Daoy (cell line): ENCODE results near the gene SRP19. TPM values are rescaled to one million over a fixed set of nuclear protein-coding genes. Genes with fewer than 3 reads are reported as not detected.
A peak's percentile ranks its signal among the peaks of the same experiment; 100 is the strongest.
"Not testable (repeated sequence)": the region's sequence is repeated elsewhere in the genome, so short reads cannot be mapped to it uniquely, and the experiment has no call there.

ENCODE experiments used
- DNase-seq: peaks from one replicate; pipeline ENCODE4 v3.0.0-alpha.2; 2015; ENCODE audit warnings: low read depth
- total RNA-seq: library from RNA; depleted of rRNA; stranded (reverse); fragments of >200 nt; shearing (Covaris generic); gene quantifications from 2 replicates; pipeline ENCODE4 v1.2.3, GENCODE V29; 2014

Gene SRP19
- total RNA-seq, 1 experiment from 2014 or later: 141 TPM

DNA sequence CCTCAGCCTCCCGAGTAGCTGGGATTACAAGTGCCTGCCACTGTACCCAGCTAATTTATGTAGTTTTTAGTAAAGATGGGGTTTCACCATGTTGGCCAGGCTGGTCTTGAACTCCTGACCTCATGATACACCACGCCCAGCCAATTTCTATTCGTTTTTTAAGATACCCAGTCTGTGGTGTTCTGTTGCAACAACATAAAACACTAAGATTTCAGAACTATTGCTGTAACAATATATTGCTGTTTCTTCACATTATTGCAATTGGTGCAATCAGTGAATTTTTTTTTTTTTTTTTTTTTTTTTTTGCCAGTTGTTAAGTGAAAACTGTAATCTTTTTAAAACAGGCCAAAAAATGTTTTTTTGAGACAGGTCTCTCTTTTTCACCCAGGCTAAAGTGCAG lies 9.9 kb downstream of the SRP19 start:
- no peak for DNase-seq

DNA sequence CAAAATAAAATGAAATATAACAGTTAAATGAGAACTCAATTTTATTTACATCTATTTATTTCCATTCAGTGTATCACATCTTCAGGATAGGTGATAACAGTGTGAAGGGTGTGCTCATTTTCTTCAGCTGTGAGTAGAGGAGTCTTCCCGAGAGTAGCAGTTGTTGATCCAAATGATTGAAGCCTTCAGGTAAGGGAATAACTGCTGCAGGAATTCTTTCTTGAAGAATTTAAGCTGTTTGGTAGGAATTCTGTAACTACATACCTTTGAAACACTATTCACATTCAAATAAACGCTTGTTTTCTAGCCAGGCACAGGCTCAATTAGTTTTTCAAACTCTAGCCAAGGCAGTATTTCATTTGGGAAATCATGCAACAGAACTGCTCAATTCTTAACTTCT lies 15.3 kb downstream of the SRP19 start:
- no peak for DNase-seq

DNA sequence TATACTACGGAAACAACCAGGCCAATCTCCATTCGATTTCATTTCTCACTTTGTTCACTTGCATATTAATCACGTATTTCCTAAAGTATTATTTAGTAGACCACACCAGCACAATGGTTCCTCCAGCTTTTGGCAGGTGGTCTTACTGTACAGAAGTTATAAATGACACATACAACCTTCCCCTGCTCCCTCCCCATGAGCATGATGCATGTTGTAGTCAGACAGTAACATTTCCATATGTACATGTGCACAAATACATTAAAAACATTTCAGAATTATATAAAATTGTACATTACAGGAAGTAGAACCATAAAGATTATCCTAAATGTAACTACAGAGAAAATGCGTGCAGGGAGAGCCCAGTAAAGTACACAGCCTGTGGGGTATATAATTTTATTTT lies 17.0 kb downstream of the SRP19 start:
- no peak for DNase-seq

DNA sequence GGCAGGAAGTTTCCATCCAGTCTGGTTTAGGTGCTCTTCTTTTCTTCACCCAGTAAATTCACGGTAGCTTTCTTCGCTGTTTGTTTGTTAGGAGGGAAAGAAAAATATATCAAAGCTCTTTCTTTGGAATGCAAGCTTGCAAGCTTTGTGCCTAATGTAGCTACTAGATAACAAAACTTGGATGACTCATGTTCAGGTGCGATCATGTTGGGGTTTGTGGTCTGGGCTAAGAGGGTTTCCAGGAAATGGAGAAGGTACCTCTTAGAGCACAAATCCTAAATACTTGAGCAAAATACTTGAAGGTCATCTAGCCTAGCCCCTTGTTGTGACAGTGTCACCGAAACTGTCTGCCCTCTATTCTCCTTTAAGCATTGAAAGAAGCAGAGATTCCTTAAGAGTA lies 17.7 kb downstream of the SRP19 start:
- DNase-seq: peak; percentile 23

DNA sequence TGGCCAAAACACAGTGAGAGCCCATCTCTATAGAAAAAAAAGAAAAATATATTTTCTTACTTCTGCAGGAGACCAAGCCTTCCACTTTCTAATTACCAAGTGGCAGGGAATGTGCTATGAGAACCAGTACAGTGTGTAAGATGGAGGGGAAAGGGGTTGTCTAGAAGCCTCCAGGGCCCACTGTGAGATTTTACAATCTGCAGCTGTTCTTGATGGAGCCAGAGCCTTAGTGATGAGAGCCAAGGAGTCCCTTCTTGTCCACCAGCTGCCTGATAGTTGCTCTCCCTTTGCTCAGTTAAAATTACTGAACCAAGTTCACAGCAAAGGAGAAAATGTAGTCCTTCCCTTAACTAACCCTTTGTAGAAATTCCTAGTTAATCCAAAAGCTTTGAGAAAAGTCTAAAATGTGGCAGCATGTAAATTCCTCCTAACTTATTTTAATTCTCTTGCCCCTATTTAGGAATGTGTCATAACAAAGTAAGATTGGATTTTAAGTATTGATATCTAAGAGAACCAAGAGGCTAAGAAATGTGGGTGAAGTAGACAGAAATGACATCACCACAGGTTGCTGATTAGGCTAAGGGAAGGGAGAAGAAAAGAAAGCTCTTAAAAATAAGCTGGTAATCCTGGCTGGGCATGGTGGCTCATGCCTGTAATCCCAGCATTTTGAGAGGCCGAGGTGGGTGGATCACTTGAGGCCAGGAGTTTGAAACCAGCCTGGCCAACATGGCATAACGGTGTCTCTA lies 19.3 kb downstream of the SRP19 start:
- no peak for DNase-seq

DNA sequence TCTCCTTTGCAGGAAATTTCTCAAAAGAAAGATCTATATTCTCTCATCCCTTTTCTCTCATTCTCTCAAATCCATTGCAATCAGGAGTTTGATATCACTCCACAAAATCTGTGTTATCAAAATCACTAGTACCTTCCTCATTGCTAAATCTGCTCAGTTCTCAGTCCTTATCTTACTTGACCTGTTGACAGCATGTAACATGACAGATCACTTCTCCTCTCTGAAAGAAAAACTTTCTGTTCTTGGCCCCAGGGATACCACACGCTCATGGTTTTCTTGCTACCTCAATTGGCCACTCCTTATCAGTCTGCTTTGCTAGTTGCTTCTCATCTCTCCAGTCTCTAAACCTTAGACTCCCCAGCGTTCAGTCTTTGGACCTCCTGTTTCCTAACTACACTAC lies 22.1 kb downstream of the SRP19 start:
- DNase-seq: no peak

DNA sequence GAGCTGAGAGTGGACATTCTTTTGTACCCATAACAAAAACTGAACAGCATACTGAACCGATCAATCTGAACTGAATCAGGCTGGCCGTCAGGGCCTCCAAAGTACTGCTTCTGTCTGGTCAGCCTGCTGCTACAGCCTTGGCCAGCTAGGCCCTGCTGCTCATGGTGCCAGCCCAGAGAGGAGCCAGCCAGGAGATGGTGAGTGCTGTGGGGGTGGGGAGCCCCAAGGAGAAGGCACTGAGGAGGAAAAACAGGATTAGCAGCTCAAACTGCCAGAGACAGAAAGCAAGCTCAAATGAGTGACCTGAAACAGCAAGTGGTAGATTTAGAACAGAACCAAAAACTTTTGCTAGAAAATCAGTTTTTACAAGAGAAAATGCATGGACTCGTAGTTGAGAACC lies 23.9 kb downstream of the SRP19 start:
- no peak for DNase-seq

DNA sequence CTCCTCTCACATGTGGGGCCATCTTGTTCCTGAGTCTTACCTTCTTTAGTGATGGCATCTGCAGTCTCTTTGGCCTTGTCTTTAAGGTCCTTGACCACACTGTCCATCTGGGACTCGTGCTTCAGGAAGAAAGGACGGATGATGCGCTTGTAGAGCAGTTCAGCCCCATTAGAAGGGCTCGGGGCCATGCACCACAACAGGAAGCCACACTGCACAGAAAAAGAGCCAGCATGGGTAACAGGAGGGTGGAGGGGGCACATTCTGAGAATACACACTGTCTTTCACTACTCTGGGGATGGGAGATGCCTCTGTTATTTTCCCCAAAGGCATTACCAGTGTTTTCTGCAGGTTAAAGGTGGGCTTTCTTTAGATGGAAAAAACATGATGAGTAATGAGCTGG lies 25.9 kb downstream of the SRP19 start:
- no peak for DNase-seq

DNA sequence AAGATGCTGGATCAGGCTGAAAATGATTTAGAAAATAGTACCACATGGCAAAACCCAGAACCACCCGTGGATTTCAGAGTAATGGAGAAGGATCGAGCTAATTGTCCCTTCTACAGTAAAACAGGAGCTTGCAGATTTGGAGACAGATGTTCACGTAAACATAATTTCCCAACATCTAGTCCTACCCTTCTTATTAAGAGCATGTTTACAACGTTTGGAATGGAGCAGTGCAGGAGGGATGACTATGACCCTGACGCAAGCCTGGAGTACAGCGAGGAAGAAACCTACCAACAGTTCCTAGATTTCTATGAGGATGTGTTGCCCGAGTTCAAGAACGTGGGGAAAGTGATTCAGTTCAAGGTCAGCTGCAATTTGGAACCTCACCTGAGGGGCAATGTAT lies 31.0 kb downstream of the SRP19 start:
- DNase-seq: not testable (repeated sequence)

DNA sequence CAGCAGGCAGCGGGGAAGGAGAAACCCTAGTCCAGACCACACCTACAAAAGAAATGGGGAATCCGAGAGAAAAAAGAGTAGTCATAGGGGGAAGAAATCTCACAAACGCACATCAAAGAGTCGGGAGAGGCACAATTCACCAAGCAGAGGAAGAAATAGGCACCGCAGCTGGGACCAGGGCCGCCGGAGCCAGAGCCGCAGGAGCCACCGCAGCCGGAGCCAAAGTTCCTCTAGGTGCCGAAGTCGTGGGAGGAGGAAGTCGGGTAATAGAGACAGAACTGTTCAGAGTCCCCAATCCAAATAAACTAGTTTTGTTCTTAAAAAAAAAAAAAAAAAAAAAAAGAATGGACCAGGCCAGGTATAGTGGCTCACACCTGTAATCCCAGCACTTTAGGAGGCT lies 31.7 kb downstream of the SRP19 start:
- DNase-seq: no peak

DNA sequence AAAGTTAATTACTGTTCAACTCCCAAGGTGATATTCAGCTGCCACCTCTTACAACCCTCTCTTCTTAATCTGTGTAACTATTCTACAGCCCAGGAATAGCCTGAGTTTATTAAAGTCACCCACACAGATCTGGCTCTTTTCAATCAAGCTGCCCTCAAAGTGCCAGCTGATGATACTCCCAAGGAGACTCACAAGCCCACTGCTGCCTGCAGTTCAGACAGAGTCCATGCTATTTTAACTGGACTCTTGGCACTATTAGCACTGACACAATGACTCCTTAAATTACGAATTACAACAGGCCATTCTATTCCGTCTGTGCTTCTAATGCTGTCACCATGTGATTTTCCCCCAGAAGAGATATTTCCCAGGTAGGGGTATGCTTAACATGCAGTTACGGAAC lies 34.6 kb downstream of the SRP19 start:
- DNase-seq: no peak

DNA sequence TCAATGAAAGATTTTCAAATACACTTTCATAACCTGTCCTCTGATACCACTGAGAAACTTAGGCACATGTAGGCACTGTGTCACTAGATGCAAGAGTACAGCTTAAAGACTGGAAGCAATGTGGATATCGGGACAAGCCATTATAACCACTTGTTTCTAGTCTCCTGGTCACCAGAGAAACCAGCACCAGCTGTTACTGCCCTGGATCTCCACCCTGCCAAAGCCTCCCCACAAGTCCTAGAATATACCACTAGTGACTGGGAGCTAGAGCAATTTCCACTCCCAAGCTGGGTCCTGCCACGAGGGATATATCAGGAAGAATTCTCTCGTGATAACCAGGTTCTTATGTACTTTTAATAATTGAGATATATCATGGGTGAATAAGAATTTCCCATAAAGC lies 41.5 kb downstream of the SRP19 start:
- no peak for DNase-seq

DNA sequence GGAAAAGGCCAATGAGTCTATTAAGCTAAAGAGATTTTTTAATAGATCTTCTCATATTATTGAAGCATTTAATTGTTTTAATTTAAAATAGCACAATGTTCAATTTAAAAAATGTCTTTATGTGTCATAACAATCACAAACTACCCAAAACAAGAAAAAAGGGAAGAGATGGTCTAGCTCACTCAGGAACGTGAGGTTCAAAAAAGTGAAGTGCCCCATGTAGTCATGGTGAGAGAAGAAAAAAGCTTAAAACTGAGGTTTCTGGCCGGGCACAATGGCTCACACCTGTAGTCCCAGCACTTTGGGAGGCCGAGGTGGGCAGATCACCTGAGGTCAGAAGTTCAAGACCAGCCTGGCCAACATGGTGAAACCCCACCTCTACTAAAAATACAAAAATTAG lies 43.9 kb downstream of the SRP19 start:
- DNase-seq: not testable (repeated sequence)

DNA sequence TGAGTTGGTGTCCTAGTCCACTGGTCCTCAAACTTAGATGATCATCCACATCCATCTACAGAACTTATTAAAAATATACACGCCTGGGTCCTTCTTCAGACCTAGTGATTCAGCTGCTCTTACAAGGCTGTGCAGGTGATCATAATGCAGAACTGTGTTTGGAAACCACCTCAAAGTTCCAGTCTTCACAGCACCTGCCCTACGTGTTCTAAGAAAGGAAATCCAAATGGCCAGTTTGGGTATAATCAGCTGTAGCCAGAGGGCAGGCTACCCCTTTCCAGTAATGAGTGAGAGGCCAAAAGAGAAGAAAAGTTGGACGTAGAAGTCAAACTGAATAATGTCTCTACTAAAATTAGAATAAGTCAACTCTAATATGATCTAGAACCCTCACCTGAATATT lies 45.5 kb downstream of the SRP19 start:
- DNase-seq: no peak

DNA sequence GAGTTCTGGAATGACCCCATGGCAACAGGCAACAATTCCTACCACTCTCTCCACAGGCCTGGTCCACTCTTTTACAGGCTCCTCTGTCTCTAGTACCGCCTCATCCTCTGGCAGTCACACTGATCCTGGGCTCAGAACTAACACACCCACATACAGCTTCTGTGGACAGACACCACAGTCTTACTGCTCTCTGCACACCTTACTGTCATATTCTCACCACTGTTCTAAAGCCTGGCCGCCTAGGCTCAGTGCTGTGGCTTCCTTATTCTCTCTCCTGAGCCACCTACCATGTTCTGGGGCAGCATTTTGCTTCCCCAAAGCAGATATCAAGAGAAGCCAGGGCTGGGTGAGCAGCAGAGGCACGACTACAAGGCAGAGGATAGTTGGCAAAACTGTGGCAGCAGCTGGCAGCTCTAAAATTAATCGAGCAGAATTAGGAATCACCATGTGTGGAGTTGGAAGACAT lies 46.1 kb downstream of the SRP19 start:
- no peak for DNase-seq

DNA sequence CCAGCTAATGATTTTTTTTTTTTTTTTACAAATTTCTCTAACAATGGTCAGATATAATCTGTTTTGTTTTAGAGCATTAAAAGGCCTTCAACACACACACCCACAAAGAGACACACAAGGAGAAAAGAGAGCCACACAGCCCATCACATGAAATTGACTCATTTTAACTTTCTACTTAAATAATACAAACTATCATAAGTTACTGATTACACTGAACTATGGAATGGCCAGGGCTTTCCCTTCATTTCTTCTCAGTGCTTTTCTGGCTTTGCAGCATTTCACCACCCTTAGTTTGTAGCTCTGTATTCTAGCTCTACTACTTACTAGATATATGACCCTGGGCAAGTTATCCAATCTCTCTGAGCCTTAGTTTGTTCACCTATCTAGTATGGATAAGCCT lies 47.8 kb downstream of the SRP19 start:
- no peak for DNase-seq

DNA sequence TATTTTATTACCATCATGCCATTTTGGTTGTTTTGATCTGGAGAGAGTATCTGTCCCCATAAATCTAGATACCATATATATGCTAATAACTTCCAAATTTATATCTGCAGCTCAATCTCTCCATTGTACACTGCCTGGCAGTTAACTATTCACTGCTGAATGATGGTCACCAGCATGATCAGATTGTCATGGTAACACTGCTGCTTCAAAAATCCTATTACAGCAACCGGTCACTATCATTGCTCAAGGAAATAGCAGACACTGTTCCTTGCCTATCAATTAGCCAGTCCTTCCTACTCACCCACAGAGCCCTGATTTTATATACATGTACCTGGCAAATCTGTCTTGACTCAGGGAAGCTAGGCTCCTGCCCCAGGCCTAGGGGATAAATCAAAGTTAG lies 49.4 kb downstream of the SRP19 start:
- no peak for DNase-seq

DNA sequence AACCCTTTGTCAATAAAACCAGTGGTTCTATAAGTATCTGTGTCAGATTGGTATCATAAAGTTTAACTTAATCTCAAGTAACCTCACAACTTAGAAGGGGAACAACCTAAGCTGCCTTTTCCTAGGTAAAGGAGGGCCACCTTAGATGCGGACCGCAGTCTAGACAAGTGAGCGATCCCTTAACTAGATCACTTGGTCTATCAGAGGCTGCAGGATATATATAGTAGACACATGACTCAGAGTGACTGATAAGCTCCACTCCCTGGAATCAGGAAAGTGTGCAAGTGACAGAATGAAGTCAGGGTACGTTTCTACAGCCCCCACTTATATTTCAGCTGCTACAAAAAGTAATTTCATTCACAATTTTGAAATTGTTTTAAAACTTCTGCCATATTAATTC lies 53.5 kb downstream of the SRP19 start:
- no peak for DNase-seq

DNA sequence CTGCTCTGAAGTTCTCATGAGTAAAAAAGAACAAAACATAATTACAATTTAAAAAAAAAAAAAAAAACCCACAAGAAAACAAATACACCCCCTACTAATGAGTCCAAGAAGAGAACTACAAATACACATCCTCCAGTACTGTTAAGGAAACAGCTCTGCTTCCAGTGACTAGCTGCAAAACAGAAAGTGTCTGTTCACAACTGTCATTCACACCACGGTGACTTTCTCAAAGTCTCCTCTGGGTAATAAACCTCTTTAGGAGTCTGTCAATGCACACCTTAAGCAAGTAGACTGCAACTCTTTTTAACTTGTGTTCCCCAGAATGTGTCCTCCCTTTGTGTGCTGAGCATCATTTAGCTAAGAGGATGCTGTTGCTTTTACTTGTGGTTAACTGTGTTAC lies 54.7 kb downstream of the SRP19 start:
- DNase-seq: no peak

DNA sequence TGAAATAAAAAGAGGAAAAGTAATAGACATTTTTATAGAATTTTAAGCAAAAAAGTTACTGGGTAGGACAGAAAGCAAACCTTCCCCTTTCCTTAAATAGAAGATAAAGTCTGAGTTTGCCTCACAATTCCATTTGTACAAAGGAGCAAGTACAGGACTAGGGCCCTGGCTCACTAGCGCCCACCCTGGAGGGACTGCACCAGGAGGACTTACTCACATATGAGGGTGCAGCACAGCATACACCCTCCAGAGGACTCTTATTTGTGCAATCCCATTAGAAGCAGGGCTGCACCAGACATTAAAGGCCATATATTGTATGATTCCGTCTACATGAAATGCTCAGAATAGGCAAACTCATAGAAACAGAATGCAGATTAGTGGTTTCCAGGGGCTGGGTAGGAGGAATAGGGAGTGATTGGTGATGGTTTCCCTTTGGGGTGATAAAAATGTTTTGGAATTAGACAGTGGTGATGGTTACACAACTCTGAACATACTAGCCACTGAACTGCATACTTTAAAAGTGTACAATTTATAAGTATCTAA lies 56.4 kb downstream of the SRP19 start:
- no peak for DNase-seq

DNA sequence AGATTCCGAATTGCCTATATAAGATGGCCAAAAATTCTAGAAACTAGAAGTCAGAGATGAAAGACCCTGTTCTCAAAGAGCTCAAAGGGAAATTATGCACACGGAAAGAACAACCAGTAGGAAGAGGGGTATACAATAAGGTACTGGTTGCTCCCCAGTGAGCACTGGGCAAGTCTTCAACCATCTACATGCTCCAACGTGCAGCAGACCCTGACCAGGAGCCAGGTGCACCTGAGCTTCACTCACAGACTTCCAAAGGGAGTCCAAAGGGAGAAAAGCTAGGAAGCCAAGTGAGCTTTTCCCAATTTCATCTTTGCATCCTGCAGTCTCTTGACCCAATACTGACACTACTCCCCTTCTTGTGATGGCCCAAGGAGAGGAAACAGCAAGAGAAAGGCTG lies 57.0 kb downstream of the SRP19 start:
- DNase-seq: no peak

DNA sequence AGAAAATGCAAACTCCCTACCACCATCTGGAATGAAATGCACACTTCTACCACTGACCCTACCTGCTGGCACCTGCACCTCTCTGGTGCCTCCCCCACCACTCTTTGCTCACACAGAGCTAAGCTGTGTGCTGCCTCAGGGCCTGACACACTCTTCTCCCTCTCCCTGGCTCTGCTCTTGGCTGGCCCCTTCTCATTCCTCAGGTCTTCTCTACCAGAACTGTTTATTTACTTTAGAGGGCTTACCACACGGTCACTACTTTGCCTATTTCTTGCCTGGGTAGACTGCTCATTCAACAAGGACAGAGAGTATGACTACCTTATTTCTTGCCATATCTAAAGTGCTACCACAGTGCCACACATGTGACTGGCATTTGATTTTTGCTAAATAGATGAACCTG lies 57.6 kb downstream of the SRP19 start:
- no peak for DNase-seq
